GM21526 (cell line): Measurements from ENCODE around the gene NR4A3.
A peak's percentile ranks its signal among the peaks of the same experiment; 100 is the strongest.

Experiments used
- ATAC-seq: cut with Tn5 transposase; IDR thresholded peaks from one replicate; pipeline ENCODE4 v1.9.1; 2021; ENCODE audit warnings: moderate library complexity; ENCODE audit not compliant: unreplicated experiment, low FRiP score

The NR4A3 gene

DNA sequence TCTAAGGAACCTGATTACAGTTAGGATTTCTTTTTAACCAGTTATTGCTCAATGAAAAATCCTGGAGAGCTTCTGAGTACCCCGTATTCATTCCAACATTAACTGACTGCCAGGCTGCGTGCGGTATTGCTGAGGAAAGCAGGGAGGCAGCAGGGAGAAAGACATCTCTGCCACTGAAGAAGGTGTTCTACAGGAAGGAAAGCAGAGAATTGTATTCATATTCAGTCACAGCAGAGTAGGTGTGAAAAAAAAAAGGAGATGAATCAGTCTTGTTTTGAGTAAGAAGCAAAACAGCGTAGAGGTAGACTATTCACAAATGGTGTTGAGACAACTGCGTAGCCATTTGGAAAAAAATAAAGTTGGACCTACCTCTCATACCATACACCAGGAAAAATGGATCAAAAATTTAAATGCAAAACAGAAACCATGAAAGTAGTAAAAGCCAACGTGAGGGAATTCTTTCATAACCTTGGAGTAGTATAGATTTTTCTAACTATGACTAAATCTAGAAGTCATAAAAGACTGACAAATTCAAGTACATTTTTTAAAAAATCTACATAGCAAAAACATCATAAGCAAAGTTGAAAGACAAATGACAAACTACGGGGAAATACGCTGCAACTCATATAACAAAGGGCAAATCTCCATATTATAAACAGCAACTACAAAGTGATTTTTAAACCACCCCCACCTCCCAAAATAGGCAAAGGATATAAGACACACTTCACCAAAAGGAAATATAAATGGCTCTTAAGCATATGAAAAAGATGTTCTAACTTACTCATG, 9.9 kb upstream of the NR4A3 start:
- peak; percentile 54 for ATAC-seq

DNA sequence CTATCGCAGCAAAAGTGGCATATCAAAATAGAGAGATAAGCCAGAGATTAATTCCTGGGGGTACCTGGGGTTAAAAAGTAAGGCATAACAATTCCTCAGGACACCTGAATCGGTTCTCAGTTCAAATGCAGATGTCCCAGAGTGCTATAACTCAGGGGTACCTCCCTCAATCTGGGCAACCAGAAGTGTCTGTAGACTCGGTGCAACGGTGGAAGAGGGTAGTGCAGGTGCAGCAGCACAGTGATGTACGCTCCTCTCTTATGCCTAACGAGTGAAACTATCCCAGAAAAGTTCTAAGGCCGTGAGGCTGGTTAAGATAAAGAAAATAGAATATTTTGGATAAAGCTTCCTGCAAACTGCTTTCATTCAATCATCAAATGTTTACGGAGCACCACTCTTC, 7.9 kb upstream of the NR4A3 start:
- no peak for ATAC-seq

DNA sequence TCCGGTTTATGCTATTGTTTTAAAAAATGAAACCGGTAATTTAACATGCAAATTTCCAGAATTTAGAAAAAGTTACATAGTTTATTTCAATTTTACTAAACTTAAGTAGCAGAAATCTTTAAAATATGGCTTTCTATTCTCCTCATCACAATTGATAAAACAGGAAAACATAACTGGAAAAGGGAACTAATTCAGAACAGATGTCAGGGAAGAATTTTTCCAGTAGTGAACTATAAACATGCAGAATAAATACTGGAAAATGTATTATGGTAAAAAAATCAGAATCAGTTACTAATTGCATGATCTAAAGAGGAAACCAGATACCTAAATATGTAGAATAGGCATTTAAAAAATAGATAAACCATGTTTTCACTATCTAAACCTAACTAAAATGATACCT, 7.3 kb upstream of the NR4A3 start:
- ATAC-seq, result no peak

DNA sequence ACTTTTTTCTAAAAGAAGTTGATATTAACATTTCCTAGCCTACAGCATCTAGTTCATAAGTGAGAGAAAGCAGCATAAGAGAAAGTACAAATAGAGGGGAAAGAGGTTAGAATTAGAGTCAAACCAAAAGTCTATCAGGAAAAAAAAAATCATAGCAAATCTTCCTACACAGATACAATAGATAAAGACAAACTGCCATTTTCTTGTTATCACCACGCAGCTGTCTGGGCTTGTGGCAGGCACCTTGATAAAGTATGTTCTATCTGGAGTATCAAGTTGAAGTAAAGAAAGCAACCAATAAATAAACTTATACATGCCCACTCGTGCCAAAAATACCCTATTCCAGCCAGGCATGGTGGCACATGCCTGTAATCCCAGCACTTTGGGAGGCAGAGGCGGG, 5.3 kb upstream of the NR4A3 start:
- ATAC-seq, result no peak

DNA sequence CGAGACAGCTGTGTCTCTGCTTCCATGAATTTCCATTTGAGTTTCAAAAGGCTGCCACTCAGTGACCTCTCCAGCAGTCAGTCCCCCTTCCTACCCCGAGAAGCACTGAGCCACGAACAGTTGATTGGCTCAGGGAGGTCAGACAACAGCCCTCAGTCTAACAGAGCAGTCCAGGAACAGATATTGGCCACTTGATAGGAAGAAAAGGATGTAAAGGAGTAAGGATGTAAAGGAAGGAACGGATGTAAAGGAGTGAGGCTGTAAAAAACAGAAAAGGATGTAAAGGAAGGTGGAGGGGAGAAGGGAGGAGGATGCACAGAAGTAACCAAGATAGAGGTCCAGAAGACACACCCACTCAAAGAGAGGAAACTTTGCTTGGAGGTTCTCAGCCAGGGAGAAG, 3.2 kb upstream of the NR4A3 start:
- no peak for ATAC-seq

DNA sequence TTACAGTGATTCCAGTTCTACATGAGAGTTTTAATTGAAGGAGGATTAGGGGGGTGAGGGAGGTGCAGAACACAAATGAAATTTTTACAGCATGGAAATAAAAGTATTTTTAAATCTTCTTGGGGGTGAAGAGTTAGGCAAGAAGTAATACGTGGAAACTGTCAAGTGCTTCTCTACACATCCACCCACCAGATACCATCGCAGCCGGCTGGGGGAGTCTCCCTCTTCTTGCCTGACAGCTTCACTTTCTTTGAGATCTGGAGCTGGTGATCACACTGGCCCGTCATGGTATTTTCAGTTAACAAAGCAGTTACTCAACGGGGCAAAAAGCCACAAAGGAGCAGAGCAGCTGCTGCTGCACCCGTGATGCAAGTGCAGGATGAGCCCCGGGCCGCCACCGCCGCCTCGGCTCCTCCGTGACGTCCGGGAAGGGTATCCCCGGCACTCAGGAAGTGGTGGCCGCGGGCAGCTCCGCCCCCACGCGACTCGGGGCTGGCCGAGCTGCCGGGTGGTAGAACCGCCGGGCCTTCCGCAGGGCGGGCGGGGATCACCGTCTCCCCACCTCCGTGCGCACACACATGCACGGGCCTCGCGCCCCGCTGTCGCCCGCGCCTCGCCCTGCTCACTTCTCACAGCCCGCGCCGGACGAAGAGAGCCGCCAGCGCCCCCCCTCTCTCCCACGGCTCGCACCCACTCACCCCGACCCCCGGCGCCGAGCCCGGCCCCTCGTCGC, 2.4 kb upstream of the NR4A3 start:
- peak; percentile 51 for ATAC-seq

DNA sequence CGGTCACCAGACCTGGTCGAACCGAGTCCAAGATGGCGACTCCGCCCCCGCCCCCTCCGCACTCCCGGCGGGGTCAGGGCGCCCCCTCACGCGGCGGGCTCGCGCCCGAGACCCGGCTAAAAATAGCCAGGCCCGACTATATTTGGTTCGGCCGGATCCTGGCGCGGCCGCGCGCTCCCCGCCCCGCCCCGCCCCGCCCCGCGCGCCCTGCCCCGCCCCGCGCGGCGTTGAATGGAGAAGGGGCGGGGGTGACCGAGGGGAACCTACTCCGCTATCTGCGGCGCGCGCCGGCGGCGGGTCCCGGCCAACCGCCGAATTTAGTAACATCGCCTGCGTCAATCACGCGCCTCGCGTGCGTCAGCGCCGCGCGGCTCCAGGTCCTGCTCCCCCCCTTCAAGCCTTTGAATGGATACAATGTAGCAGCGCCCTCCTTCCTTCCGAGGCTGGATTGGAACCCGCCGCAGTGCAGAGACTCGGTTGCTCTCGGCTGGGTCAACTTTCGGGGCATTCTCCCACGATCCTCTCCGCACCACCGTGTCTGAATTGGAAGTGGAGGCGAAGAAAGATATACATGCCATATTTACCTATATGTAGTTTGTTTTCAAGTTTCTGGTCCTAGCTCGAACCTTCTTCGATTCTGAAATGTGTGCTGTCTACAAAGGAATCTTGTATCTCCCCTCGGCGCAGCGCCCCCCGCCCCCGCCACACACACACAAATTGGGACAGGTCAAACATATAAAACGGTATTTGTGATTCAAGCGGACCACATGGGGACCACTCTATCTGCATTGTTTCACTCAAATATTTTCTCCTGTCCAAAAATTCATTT, 1.6 kb upstream of the NR4A3 start:
- peak; percentile 43 for ATAC-seq

DNA sequence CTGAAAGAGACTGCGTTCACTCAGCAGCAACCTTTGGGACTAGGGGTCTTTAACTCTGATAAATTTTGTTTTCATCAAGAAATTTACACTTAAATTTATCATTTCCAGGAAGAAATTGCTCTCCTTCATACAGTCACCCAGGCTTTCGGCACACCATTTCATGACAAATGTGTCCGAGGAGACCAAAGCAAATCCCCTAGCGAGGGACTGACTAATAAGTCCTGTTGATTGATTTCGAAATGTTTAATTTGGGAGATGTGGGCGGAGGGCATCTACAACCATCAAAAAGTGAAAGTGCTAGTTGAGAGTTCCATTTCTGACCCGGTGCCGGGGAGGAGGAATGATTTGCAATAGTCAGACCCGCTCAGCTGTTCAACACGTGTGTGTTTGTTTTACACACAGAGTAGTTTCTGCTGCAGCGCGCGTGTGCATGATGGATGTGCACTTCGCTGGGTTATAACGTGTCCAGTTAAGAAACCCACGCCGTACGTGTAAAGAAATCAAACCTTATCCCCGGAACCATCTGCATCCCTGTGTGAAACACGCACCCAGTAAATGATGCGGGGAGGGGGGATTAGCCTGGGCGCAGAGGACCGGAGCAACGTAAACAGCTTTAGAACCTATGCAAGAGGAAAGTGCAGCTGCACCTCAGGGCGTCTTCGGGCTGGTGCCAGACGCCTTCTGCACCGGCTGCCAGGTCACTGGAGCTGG, 845 bp upstream of the NR4A3 start:
- peak; percentile 1 for ATAC-seq

DNA sequence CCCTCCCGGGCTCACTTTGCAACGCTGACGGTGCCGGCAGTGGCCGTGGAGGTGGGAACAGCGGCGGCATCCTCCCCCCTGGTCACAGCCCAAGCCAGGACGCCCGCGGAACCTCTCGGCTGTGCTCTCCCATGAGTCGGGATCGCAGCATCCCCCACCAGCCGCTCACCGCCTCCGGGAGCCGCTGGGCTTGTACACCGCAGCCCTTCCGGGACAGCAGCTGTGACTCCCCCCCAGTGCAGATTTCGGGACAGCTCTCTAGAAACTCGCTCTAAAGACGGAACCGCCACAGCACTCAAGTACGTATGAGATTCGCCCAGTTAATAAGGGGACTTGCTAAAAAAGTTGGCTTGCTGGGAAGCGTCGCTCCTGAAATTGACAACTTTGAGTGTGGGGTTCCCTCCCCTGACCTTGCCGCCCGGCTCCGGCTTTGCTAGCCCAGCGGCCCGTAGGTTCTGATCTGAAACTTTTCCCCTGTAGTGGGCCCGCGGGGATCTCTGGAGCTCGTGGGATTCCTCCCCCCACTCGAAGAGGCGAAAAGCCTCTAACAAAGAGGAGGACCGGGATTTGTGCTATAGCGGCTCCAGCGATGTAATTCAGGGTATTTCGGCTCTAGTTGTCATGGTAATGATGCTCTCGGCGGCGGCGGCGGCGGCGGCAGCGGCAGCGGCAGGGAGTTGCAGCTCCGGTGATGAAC, 572 bp downstream of the NR4A3 start:
- ATAC-seq, result no peak

DNA sequence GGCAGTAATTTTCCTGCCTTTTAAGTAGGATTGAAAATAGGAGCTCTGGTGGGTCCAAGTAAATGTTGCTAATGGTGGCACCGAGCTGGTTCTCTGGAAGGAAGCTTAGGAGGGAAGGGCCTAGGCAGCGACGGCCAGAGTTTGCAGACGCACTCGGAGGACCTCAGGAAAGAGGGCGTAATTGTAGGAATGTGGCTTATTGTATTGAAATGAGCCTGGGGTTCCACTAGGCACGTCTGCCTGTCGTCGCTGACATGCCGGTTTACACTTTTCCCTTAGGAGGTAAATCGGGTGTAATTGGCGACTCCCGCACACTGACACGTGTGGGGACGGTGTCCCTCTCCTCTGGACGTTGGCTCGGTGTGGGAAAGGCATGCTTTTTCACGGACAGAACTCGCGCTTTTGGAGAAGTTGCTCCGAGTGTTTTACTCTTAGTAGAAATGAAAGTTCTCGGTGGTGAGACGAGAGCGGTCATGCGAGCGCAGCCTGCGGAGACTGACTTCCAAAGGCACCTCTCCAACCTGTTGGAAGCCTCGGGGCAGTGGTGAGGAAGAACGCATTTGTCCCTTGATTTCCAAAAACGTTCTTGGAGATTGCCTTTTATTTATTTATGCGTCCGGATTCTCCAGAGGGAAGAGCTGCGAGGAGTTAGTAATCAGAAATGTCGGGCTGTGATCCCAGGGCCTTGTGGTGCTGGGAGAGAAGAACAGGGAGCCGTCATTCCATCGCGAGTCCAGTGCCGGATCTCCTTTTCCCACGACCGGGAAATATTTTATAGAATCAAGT, 1.3 kb downstream of the NR4A3 start:
- no peak for ATAC-seq

DNA sequence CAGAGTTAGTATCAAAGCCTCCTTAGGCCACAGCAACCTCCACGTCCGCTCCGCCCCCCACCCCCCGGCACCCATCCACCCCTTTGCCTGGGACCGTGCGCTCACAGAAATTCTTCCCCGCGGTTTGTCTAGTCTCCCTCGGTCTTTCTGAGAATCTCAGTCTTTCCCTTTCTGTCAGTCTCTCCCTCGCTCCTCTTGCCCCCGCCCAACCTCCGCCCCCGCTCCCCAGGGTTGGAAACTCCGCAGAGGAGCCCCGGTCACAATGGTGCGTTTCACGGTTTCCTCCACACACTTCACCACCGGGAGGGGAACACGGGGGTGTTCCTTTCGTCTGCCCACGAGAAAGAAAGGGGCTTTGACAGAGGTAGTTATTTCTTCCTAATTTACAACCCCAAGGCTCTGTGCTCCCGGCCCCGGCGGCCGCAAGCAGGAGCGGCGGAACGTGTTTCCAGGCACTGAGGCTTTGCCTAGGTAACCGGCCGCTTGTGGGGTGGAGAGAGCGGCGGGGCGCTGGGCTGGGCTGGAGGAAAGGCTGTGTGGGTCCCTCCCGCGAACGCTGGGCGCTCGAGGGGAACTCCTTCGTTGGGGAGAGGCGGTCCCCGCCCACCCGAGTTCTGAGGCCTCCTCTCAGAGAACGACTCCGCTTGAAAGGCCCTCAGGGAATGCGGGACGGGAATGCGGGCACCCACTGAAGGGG, 2.1 kb downstream of the NR4A3 start:
- no peak for ATAC-seq

DNA sequence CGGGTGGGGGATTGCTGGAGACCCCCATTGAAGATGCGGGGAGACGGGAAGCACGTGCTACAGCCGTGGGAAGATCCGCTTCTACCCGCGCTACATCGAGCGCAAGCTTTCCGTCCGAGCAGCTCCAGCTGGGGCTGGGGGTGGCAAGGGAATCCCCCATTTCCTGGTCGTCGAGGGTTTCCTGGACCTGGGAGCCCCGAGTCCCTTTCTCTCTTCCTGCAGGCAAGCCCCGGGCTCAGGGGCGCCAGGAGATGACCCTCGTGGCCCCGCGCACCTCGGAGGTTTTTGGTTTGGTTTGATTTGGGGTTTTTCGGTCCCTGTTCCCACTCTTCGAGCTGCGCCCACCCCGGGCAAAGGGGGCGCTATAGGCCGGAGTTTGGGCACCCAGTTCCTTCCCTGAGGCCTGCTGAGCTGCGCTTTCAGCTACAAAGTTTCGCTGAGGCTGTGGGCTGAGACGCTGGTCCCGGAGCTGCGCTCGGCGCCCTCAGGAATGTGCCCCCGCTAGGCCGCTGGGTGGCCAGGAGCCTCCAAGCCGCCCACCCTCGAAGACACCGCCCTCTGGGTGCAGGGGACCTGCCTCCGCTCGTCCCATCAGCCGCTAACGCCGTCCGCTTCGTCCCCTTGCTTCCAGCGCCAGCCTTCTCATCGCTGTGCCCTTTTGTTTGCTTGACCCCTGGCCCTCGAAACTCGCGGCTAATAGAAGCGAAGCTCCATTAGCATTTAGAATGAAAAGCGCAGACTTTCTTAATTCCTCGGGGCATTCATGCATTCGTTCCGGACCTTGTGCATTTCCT, 2.9 kb downstream of the NR4A3 start:
- no peak for ATAC-seq

DNA sequence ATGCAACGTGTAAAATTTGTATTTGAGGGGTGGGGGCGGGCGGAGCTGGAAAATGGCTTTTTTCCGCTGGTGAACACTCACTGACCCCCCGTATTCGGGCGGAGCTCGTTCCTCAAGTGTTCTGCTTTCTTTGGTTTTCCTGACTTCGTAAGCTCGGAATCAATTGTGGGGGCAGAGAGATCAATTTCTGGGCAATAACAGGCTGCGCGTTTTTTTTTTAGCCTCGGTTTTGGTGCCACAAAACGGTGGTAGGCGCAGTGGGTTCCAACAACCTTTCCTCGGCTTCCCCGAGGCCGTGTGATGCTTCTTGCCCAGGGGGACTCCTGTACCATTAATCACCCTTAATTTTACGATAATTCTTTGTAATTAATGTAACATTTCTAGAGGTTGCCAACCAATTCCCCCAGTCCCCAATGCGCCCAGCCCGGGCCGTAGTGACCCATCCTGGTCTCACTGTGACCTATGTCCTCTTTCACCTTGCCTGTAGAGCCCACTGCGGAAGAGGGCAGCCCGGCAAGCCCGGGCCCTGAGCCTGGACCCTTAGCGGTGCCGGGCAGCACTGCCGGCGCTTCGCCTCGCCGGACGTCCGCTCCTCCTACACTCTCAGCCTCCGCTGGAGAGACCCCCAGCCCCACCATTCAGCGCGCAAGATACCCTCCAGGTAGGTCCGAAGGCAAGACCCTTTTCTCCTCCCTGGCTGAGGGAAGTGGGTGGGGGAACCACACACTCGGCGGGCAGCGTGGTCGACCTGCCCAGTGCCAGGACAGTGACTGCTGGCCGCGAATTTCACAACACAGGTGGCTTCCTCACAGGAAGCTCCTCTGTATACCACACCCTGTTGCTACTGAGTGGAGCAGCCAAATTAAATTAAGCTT, 3.7 kb downstream of the NR4A3 start:
- no peak for ATAC-seq

DNA sequence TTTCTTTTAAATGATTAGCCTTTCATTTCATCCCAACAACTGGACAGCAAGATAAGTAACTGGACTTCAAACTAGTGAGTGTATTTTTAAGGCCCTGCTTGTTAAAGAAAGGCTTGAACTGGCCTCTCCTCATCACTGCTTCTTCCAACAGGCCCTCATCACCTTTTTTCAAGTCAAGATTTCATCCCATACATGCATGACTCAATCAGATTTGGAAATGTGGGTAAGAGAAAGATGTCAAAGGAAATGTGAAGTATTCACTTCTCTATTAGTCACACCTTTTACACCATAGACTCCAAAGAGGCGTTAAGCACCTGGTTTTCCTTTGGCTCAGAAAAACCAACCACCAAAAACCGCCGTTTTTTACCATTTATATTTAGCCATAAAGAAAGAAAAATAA, 4.9 kb downstream of the NR4A3 start:
- ATAC-seq, result no peak

DNA sequence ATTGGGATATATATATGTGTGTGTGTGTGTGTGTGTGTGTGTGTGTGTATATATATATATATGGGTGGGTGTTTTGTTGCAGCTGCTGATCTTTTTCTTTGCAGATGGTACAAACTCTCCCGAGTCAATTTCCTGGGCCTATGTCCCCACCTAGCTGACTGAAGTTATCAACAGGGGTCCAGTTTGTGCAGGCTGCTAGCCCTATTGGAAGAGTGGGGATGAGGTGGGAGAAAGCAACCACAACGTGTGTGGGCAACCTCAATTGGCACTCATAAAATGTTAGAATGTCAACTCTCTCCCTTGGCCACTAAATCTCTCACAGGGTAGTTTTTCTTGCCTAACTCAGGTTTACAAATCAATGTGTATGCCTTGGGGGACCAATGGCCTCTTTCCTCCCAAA, 5.6 kb downstream of the NR4A3 start:
- ATAC-seq, result no peak

DNA sequence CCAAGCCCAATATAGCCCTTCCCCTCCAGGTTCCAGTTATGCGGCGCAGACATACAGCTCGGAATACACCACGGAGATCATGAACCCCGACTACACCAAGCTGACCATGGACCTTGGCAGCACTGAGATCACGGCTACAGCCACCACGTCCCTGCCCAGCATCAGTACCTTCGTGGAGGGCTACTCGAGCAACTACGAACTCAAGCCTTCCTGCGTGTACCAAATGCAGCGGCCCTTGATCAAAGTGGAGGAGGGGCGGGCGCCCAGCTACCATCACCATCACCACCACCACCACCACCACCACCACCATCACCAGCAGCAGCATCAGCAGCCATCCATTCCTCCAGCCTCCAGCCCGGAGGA, 6.3 kb downstream of the NR4A3 start:
- no peak for ATAC-seq
